Stimulated activated CD8-positive, alpha-beta memory T cell treated with anti-CD3 and anti-CD28 coated beads, Interleukin-7, amount 100 ng/mL, for 4 hours (primary cell): ENCODE data around the gene SPOP.
A peak's percentile ranks its signal among the peaks of the same experiment; 100 is the strongest.
"Not testable (repeated sequence)": the region's sequence is repeated elsewhere in the genome, so short reads cannot be mapped to it uniquely, and the experiment has no call there.

ENCODE experiments used
- DNase-seq, 2 donors: peaks; one replicate each; pipeline ENCODE4 v3.0.0-alpha.2; 2020; ENCODE audit warnings: low read depth in 2 of 2

Gene SPOP

DNA sequence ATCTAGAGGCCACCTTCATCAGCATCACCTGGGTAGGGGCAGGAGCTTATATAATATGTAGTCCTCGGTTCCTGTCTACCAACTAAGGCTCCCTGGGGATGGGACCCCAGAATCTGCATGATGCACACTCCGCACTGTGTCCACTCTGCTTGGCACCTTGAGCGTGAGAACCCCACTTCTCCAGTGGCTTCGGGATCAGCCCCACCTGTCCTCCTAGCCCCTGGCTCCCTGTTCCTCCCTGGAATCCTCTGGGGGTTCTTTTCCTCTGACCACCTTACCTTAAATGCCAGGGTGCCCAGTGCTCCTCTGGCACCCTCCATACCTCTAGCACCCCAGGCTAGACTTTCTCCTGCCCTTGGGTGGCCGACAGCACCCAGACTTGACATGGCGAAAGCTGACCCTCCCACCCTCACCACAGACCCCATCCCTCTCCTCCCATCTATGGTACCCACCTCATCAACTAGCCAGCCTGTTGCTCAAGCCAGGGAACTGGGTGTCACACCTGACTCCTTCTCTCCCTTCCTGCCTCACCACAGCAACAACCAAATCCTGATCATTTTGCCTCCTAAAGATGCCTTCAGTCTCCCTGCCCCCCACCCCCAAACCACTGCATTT is 105.0 kb downstream of the SPOP start:
- no peak for DNase-seq

DNA sequence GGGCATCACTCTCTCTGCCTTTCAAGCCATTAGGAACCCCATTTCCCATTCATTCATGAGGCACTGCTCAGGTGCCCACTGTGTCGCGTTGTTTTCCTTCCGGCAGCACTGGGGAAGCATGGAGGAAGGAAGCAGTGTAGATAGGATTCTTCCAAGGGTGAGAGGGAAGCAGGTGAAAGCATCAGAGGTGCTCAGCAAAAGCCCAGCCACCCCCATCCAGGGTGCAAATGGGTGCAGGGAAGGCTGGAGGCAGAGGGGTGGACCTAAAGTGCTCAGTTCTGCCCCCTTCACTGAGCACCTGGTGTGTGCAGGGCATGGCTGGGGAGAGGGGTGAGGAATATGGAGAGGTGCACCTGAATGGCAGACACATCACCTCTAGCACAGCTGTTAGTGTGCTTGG is 105.7 kb downstream of the SPOP start:
- DNase-seq: no peak

DNA sequence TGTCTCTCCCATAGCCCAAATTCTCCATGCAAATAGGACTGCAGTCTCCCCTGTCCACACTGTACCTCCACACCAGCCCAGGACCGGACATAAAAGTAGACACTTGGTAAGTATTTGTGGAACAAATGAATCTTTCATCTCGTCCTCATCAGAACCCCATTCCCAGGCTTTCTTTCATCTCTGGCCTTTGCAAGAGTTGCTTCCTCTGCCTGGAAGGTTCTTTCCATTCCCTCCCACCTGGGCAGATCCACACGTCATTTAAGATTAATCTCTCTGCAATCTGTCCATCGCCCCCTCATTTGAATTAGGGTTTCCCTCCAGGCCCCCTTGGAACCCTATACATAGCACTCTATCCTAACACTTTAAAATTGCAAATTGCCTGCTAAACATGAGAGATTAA is 106.1 kb downstream of the SPOP start:
- no peak for DNase-seq

DNA sequence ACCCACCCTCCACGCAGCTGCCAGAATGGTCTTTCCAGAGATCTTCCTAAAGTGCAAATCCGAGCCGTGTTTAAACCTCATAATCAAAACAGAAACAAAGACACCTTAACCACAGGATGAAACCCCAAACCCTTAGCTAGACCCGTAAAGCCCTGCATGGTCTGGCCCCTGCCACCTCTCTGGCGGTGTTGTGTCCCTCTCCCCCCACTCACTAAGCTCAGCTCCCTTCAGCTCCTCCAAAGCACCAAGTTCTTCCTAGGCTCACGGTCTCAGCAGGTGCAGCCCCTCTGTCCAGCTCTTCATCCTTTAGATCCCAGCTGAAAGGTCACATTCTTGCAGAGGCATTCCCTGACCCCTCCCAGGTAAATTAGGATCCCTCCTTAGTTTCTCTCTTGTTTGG is 106.6 kb downstream of the SPOP start:
- DNase-seq: no peak

DNA sequence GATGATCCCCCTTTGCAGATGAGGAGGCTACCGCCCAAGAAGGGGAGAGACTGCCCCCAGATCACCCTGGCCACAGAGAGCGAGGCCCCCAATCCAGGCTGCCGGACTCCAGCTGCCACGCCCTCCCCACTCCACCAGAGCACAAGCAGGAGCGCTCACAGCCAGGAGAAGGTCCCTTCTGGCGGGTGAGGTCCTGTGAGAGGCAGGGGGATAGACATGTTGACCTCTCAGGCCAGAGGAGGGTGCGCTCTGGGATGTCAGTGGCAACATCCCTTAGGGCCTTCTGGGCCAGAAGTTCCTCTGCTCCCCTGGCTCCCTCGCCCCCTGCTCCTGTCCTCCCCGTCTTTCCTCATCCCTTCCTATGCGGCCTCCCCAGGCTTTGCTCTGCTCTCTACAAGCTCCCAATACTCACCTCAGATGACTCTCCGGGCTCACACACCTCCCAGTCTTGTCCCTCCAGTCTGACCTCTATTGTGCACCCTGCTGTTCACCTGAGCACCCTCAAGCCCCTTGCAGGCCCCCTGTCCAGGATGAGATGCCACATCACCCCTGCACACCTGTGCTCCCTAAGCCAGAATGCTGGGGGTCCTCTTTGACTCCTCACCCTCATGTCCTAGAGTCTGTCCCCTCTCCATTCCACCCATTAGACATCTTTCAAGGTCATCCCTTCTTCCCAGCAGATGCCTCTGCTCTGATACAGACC is 107.2 kb downstream of the SPOP start:
- DNase-seq: no peak

DNA sequence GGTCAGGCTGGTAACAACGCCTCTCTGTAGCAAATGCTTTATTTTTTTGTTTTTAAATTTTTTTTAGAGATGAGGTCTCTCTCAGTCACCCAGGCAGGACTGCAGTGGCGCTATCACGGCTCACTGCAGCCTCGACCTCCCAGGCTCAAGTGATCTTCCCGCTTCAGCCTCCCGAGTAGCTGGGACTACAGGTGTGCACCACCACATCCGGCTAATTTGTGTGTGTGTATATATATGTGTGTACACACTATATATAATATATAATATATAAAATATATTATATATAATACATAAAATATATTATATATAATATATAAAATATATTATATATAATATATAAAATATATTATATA is 109.2 kb downstream of the SPOP start:
- DNase-seq: not testable (repeated sequence)

DNA sequence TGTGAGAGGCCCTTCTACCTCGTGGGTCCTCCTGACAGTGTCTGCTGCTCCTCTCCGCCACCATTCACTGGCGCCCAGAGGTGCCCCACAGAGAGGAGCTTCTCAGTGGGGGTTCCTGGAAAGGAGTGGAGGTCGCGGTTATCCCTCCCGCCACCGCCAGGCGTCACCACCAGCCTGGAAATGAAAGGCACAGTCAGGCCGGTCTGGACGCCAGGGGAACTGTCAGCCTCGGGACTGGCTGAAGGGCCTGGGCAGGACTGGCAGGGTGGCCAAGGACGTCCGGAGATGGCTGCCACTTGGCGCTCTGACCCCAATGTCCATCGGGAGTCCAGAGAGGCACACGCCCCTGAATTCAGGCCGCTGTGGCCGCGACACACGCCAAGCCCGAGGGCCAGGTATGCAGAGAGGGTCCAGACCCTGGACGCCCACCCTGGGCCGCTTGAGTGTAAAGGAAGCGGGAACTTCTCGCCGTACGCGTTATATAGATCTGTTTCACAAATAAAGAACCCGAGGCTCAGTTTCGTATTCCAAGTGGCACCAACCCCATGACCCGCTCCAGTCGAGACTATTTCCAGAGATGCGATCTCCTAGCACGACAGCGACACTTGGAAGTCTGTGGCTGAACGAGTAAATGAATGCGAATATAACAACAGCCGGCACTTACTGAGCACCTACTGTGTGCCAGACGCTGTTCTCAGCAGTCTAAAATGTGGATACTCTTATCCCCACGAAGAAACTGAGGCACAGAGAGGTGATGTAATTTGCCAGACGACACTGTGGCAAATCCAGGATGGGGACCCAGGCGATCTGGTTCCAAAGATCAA is 109.8 kb downstream of the SPOP start:
- DNase-seq: peak; percentile 65 to 70

DNA sequence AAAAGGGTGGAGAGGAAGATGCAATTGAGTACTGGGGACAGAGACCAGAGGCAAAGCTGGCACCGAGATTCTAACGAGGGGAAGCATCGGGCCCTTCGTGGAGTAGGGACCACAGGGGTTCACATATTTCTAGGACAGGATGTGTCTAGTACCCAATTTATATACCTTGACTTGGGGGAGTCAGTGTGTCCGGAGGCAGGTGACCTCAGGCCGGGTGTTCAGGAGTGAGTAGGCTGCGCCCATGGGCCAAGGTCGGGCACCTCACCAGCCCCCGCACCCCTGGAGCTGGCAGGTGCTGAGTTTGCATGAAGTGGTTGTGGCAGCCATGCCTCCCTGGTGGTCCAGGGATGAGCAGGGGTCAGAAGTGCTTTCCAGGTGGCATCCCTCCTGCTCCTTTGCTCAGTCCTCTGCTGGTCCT is 110.8 kb downstream of the SPOP start:
- DNase-seq: no peak

DNA sequence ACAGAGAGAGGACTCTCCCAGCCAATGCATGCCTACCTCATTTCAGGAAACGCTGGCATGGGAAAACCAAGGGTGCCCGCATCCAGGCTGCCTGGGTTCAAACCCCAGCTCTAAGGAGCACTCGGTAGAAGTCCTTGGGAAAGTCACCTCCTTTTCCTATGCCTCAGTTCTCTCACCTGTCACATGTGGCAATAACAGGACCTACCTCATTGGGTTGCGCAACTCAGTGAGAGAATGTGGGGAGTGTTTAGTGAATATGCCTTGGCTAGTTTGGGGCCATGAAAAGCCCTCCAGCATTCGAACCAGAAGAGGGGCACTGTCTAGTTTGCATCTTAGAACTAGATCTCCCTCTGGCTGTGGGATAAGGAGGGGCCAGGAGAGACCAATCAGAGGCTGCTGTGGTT is 111.2 kb downstream of the SPOP start:
- no peak for DNase-seq

DNA sequence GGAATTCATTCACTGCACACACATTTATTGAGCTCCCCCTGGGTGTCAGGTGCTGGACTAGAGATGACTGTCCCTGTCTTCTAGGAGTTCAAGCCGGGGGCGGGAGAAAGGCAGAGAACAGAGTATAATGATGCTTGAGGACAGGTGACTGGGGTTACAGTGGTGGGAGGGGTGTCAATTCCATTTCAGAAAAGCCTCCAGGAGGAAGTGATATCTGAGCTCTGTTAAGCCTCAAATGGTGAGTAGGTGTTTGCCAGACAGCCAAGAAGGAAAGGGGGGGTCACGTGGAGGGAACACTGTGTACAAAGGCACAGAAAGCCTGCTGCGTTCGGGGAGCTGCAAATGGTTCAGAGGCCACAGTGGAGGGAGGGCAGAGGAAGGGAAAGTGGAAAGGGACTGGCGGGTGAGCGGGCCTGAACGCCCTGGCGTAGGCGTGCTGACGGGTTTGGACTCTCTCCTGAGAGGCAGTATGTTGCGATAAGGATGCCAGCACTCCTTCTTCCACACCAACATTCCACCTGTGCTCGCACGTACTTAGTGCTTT is 111.9 kb downstream of the SPOP start:
- no peak for DNase-seq

DNA sequence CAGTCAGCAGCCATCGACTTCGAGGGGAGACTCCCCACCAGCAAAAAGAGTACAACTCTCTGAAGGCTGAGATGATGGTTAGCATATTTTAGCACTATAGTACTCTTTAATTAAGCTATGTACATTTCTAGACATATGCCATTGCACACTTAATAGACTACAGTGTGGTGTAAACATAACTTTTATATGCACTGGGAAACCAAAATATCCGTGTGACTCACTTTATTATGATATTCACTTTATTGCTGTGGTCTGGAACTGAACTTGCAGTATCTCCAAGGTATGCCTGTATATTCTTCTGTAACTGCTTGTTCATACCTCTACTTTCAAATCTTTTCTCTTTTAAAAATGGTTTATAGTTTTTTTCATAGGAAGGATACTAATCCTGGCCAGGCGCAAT is 113.3 kb downstream of the SPOP start:
- no peak for DNase-seq

DNA sequence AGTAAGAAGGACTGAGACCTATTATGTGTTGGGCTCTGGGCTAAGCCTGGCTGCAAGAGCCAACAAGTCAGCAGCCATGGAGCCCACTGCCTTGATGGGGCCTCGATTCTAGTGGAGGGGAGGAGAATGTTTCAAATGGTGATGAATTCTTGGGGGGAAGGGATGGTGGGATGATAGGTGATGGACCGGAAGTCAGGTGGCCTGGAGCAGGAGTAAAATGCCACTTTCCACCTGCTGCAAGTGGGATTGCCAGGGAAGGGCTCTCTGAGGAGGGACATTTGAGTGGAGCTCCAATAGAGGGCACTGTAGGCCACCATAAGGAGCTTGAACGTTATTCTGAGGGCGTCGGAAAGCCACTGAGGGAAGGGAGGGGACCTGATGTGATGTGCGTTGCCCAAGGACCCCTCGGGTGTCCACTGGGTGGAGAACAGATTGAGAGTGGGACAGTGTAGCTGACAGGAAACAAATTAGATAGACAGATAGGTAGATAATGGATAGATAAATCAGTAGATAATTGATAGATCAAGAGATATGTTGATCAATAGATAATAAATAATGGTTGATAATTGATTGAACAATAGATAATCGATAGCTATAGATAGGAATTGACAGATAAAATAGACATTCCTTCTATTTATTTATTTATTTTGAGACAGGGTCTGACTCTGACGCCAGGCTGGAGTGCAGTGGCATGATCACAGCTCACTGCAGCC is 120.4 kb downstream of the SPOP start:
- DNase-seq: no peak

DNA sequence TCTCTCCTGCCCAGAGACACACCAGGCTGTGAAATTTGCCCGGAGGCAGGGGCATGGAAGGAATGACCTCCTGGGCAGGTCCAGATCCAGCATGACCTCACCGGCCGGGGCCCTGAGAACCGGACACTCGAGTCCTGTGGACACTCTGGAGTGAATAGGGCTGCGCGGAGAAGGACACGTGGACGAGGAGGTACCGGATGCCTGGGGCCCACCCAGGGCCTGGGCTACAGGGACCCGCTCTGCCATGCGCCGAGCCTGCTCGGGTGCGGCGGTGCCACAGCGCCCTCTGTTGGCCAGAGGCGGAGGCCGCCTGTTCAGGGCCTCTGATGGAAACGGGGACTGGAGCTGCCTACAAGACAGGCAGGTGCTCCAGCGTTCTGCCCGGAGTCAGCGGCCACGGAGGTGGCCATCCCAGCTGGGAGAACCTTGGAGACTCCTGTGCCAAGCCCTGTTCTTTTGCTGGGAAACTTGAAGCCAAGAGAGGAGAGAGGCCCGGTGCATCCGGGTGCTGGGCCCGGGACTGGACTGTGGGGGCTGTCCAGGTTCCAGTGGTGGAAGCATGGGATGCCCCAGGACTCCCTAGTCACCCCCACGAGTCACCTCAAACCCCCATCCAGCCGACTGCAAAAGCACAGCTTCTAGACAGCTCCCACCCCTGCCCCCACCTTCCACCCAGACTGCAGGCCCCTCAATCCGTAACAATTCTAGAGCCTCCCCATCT is 121.5 kb downstream of the SPOP start:
- DNase-seq: peak; percentile 65 to 69

DNA sequence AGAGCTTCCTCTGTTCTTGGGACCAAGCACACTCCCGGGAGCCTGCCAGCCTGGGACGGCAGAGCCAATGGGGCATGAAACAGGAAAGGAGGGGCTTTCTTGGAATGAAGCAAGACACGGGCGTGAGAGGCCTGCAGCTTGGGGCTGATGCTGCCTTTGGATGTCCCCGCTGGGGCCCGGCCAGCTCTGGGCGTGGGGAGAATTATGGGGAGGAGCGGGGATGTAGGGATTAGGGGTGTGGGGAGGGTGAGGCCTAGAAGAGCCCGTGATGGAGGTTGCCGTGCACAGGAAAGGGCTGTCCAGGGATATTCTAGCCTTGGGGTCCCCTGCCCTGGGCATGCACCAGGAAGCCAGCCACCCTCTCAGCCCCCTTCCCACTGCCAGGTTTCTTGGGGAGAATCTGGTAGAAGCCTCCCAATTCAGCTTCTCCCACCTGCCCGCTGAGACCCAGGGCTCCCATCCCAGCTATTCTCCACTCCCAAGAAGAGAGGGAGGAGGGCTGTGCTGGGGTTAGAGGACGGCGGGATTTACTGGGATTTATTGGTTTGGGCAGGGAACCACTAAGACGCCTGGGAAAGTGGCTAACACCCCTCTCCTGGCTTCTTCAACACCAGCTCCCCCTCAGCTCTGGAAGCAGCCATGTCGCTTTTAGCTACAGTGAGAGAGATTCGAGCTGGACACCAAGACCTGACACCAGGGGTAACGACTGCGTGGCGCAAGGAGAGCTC is 122.2 kb downstream of the SPOP start:
- DNase-seq: no peak

DNA sequence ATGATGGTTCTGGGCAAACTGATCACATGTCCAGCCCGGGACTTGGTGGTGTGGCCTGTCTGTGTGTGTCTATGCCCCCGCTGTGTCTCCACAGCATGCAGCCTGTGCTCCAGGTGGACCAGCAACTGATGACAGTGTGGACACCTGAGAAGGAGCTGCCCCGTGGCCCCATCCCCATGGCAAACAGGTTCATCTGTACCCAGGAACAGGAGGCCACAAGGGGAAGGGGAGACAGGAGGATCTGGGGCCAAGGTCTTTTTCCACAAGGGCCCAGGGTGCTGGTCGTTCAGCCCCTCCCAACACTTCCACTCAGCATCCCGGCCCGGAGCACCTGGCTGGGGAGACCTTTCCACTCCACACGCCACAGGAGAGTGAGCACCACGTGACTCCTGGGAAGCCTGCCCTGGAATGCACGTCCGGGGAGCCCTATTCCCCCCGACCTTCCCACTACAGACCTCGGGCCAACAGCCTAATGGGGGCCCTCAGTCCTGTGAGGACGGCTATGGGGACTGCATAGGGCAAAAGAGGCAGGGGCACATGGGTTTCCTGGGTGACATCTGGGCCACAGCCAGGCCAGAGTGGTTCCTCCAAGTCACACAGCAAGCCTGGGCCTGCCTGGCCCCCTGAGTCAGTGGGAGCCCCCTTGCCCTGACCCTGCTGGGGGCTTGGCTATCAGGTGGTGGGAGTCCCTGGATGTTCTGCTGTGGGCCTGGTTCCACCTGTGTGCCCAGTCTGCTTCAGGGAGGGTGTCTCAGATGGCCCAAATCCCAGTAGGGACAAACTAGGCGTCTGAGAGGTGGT is 123.0 kb downstream of the SPOP start:
- no peak for DNase-seq

DNA sequence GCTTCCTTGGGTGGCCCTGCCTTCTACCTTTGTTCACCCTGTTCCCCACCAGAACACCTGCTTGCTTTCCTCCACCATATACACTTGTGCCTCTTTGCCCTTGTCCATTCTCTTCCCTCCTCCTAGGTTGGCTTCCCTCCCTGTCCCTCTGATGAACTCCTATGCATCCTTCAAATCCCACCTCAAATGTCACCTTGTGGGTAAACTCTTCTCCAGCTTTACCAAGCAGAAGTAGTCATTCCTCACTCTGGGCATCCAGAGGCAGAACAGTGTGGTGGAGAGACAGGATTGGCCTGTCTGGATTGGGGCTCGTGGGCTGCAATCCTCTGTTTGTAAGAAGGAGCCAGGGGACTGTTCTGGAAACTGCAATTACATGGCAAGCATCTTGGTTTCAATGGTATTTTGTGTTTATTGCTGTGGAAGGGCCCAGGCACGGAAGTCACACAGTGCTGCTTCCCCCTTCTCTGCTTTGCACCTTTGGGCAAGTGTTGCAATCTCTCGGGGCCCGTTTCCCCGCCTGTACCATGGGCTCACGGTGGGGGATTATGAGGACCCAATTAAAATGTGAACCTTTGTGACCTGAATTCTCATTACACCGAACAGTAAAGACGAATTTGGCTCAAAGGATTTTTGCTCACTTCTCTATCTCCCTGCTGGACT is 124.1 kb downstream of the SPOP start:
- no peak for DNase-seq

DNA sequence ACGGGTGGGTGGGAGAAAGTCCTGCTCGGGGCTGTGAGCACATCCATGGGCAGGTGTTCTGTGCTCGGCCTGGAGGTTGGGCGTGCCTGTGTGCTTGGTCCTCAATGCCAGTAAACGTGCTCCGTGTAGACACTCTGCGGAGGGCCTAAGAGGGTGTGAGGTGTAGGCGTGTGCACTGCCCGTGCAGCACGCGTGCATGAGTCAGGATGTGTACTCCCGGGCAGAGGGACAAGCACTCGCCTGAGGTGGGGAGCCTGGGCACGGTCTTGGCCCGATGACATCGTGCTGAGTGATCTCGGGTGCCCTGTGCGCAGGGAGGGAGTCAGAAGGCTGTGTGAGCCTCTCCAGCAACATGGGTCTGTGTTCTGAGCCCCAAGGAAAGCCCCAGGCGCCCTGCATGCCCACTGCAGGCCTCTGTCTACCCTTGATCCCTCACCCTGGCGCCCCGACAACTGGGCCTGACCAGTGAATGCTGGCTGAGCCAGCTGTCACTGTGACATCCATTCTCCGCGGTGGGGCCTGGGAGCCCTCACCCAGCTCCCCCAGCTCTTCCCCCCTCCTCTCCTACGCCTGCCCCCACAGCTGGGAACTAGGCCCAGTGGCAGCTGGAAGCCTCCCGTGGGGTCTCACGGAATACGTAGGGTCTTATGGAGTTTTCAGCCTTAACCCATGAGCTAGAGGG is 125.7 kb downstream of the SPOP start:
- no peak for DNase-seq

DNA sequence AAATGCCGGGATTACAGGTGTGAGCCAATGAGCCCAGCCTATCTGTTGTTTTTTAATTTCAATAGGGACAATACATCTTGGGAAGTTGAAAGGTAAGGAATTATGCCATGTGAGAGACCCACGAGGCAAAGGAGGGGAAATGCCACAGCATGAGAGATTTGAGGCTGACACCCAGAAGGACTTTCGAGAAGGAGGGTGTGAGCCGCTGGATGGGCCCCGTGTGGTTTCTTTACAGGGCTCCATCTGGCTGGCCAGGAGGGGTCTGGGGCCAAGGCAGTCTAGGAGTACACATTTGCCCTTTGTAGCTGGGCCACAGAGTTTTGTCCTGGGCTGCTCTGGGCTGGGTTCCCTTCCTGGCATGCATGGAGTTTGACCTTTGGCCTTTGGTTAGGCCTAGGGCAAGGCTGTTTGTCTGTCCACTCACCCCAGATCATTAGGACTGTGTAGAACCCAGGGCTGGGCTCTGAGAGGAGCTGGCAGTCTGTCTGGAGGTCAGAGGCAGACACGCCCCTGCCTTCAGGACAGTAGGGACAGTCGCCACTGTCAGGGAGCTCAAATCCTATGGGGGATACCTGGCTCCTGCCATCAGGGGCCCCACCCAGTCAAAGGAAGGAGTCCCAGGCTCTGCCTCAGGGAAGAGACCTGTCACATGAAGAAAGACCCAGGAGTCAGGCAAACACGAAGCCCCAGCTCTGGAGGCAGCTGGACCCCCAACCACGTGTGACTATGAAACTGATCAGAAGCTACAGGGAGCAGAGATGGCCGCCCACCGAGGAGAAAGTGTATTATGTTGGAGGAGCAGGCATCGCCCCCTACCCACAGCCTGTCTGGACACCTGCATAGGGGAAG is 126.5 kb downstream of the SPOP start:
- no peak for DNase-seq
